ENCODE results near the gene PTOV1.
"Not testable (repeated sequence)": the region's sequence is repeated elsewhere in the genome, so short reads cannot be mapped to it uniquely, and the experiment has no call there.

PTOV1 gene

DNA sequence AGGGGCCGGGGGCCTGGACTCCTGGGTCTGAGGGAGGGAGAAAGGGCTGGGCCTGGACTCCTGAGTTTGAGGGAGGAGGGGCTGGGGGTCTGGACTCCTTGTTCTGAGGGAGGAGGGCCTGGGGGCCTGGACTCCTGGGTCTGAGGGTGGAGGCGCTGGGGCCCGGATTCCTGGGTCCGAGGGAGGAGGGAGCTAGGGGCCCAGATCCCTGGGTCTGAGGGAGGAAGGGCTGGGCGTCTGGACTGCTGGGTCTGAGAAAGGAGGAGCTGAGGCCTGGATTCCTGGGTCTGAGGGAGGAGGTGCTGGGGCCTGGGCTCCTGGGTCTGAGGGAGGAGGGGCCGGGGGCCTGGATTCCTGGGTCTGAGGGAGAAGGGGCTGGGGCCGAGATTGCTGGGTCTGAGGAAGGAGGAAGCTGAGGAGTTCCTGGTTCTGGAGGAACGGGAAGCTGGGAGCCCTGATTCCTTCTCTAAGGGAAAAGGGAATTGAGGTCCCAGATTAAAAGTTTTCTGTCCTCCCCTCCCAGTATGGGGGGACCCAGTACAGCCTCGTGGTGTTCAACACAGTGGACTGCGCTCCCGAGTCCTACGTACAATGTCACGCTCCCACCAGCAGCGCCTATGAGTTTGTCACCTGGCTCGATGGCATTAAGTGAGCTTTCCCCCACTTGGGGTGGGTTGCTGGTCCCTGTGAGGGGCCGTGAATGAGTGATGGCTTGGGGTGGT lies 32.1 kb upstream of the PTOV1 start:
- DNase-seq, result no peak

GRCh38 chr19:49819452-49820115 lies 31.4 kb upstream of the PTOV1 start:
- DNase-seq, result not testable (repeated sequence)

- DNase-seq, result no peak
These were observed 30.8 kb upstream of the PTOV1 start for GRCh38 chr19:49820125-49820524.

DNA sequence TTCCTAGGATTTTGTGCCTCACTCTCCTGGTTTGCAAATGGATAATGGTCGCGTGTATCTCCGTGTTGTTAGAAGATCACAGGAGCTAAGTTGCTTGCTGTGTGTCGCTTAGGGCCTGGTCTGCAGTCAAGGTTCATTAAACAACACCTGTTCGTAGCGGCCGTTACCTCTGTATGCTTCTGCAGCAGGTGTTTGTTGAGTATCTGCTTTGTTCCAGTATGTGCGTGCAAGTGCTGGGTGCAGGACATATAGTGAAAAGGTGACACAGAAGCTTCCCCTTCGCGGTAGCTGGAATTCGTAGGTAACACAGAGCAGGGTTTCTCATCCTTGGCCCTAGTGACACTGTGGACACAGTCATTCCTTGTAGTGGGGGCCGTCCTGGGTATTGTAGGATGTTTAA lies 27.5 kb upstream of the PTOV1 start:
- no peak for DNase-seq

DNA sequence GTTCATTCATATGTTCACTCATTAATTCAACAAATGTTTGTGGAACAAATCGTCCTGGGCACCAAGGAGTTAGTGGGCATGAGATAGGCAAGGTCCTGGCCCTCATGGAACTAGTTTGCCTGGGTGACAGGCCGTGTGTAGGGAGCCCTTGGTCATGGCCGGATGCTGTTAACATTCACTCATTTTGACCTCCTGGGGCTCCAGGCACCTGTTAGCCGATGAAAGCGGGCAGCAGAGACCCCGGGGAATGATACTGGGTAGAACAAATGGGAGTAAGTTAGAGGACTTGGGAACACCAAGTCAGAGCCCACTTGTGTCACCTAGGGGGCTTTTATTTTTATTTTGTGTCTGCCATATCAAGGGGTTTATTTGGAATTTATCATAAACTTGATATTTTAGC lies 26.3 kb upstream of the PTOV1 start:
- DNase-seq, result no peak

GRCh38 chr19:49827034-49827433 lies 23.9 kb upstream of the PTOV1 start:
- DNase-seq, result no peak

DNA sequence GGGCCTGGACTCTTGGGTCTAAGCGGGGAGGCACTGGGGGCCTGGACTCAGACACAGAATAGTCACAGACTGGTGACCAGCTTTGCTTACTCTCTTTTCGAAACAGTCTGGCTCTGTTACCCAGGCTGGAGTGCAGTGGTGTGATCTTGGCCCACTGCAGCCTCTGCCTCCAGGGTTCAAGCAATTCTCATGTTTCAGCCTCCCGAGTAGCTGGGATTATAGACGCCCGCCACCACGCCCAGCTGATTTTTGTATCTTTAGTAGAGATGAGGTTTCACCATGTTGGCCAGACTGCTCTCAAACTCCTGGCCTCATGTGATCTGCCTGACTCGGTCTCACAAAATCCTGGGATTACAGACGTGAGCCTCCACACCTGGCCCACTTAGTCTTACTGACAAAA lies 21.8 kb upstream of the PTOV1 start:
- no peak for DNase-seq

DNA sequence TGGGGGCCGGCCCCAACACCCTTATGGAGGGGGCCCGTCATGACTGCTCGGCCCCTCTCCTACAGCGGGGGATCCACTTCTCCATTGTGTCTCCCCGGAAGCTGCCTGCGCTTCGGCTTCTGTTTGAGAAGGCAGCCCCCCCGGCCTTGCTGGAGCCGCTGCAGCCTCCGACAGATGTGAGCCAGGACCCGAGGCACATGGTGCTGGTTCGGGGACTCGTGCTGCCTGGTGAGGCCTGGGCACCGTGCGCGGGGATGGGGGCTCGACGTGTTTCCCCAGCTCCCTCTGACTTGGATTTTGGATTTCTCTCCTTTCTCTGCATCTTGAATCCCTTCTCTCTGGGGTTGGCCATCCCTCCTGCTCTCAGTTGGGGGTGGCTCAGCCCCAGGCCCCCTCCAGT lies 21.2 kb upstream of the PTOV1 start:
- DNase-seq, result no peak

- no peak for DNase-seq
These were observed 20.2 kb upstream of the PTOV1 start for GRCh38 chr19:49830766-49831165.

DNA sequence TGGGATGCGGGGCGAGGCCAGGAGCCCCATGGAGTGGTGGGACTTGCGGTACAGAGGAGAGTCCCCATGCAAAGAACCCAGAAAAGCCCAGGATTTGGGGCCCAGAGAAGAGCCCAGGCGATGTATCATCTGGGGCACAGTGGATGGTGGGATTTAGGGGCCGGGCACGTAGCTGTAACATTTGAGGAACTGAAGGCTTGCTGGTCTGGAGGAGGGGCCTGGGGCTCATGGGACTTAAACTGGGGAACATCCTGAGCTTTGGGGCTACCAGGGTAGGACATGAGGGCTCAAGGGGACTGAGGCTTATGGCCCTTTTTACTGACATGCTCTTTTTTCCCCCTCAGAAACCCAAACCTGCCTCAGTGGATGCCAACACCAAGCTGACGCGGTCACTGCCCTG lies 19.4 kb upstream of the PTOV1 start:
- DNase-seq, result no peak

GRCh38 chr19:49832556-49832955 lies 18.4 kb upstream of the PTOV1 start:
- DNase-seq, result no peak

GRCh38 chr19:49833599-49833998 lies 17.4 kb upstream of the PTOV1 start:
- no peak for DNase-seq

GRCh38 chr19:49835562-49835961 lies 15.4 kb upstream of the PTOV1 start:
- DNase-seq, result no peak

DNA sequence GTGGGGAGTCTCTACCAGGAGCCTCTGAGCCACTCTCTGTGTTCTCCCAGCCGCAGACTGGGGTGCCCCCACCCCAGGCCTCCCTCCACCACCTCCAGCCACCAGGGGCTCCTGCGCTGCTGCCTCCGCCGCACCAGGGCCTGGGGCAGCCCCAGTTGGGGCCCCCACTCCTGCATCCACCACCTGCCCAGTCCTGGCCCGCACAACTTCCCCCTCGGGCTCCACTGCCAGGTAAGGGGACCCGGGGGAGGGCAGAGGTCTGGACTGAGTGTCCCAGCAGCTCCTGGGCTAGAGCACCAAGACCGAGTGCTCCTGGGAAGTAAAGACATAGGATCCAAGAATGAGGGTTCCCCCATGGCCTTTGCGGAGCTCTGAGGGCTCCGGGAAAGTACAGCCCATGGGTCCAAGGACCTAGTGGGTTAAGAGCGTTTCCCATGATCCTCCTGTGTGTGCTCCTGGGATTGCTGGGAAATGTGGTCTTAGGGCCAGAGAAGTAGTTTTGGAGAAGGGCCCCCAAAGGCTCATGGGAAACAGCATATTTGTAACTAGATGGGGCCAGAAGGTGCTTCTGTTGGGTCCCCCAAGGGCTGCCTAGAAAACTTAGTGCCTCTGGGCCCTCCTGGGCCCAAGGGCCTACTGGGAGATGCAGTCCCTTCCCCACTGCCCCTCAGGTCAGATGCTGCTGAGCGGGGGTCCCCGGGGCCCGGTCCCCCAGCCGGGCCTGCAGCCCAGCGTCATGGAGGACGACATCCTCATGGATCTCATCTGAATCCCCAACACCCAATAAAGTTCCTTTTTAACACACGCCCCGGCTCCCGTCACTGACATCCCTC lies 14.6 kb upstream of the PTOV1 start:
- no peak for DNase-seq

GRCh38 chr19:49837009-49837310 lies 14.0 kb upstream of the PTOV1 start:
- DNase-seq, result no peak

GRCh38 chr19:49837425-49837824 lies 13.5 kb upstream of the PTOV1 start:
- DNase-seq, result no peak

DNA sequence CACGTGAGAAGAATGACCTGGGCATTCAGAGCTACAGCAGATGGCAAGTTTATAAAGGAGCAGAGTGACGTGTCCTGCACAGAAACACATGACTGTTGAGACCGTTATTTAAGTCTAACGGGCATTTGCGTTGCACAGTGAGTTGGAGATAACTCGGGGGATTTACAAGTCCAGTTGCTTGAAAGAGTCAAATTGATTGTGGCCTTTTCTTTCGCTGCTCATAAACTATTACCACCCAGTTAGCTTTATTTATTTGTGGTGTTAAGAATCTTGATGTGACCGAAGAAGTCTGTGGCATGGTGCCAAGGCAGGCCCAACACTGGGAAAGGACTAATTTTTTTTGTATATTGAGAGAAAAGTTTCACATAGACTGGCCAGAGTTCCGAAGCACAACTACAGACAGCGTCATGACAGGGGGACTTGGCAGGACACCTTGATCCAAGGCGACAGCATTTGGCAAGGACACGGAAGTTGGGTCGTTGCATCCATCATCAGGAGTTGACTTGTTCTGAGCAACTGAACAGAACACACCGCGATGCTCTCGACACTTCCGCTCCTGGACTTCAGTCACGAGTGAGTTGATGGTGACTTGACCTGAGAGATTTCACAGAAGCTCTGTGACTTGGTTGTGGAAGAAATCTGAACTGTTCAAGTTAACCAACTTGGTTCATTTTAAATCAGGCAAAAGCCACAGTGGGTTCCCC lies 11.9 kb upstream of the PTOV1 start:
- no peak for DNase-seq

DNA sequence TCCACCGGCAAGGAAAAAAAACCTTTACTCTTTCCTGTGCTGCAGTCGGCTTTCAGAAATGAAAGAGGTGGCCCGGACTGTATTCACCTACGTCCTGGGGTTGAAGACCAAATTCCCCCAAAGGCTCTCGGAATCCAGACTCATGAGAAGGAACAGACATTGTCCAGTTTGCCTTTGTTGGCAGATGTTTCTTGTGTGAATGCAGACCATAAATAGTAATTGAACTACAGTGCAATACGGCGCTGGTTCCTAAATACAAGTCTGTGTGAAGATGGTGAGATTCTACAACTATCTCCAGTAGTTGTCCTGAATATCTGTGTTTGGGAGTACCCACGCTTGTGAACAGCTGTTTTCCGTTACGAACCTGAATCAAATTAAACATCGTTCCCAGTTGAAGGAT lies 11.2 kb upstream of the PTOV1 start:
- no peak for DNase-seq

DNA sequence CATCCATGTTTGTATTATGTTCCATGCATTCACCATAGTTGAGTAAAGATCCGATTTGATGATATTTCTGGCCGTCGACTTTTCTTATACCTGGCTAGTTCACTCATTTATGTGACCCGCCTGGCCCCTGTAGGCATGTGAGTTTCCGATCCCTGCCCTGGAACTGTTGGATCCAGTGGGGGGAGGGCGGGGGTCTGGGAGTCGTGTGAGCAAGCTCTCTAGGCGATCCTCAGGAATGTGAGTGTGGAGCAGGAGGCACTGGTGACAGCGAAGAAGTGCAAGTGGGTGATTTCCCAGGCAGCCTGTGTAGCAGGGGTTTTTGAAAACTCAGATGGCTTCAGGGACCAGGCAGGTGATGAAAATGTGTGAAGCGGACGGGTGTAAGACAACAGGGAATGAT lies 10.6 kb upstream of the PTOV1 start:
- no peak for DNase-seq

GRCh38 chr19:49840736-49841249 lies 10.2 kb upstream of the PTOV1 start:
- no peak for DNase-seq

DNA sequence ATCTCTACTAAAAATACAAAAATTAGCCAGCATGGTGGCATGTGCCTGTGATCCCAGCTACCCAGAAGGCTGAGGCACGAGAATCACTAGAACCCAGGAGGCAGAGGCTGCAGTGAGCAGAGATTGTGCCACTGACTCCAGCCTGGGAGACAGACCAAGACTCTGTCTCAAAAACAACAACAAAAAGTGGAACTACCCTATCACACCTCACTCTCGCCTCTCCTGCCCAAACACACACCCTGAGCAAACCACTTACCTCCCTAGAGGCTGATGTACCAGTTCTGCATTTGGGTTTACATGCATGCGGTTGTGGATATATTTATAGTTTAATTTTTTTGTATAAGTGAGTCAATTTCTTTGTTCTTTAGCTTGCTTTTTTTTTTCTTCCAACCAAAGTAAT lies 7.7 kb upstream of the PTOV1 start:
- no peak for DNase-seq

- no peak for DNase-seq
These were observed 6.5 kb upstream of the PTOV1 start for GRCh38 chr19:49844138-49845095.

Measured in activated naive CD4-positive, alpha-beta T cell treated with Interleukin-2 at 50 U/mL for 16 hours (primary cell).